Right hindlimb (tissue), 1 donor: ENCODE measurements around the gene AK8.

Experiments
- DNase-seq: peaks from one replicate; pipeline ENCODE4 v3.0.0-alpha.2; 2018

Gene AK8

GRCh38 chr9:132887181-132888120 is 9.4 kb upstream of the AK8 start:
- DNase-seq: no peak

DNA sequence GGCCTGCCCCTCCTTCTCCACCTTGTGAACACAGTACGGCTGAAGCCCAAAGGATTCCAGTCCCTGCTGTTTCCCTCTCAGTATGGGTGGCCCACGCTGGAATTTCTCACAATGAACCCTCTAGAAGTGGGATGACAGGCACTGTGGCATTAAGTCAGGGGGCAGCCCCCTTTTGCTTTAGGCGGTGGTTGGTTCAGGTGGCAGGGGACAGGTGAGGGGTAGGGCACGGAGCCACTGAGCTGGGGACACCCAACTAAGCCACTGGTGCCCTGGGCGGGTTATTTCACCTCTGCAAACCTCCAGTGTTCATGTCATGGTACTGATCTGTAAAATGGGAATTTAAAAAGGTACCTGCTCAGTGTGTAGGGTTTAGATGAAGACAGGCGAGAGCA is 8.2 kb upstream of the AK8 start:
- DNase-seq: no peak

- DNase-seq: no peak
Observed at GRCh38 chr9:132885720-132886333, 7.7 kb upstream of the AK8 start.

GRCh38 chr9:132883349-132884294 is 5.5 kb upstream of the AK8 start:
- no peak for DNase-seq

- DNase-seq: no peak
Observed at GRCh38 chr9:132882616-132883015, 4.5 kb upstream of the AK8 start.

GRCh38 chr9:132881826-132882225 is 3.7 kb upstream of the AK8 start:
- no peak for DNase-seq

- DNase-seq: no peak
Observed at GRCh38 chr9:132880324-132880661, 2.2 kb upstream of the AK8 start.

DNA sequence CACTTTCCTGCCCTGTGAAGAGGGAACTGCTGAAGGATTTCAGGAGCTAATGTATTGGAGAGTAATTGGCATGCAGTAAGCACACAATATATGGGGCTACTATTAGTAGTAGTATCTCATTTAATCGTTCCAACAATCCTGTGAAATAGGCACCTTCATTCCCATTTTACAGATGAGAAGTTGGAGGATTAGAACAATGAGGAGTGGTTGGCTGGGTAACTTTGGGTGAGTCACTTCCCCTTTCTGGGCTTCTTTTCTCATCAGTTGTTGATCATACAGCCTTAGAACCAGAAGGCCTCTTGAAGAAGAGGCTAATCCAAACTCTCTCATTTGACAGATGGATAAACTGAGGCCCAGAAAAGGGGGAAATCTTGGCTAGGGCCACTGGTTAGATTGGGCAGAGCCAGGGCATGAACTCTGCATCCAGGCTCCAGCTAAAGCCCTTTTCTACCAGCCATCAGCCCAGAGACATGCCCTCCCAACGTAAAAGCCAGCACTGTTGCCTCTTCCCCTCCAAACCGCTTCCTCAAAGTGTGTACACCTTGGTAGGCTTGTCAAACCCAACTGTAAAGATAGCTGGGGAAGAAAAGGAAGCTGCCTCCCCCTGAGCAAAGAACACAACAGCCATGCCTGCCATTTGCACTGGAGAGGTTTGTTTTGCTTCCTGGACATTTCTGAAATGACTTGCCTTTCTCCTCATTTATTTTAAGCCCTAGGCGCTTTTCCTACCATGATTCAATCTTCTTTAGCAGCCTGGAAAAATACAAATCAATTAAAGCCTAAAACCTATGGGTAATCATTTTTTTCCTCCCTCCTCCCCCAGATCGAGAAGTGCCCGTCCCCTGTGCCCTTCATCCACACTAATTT is 1.6 kb upstream of the AK8 start:
- DNase-seq: no peak

DNA sequence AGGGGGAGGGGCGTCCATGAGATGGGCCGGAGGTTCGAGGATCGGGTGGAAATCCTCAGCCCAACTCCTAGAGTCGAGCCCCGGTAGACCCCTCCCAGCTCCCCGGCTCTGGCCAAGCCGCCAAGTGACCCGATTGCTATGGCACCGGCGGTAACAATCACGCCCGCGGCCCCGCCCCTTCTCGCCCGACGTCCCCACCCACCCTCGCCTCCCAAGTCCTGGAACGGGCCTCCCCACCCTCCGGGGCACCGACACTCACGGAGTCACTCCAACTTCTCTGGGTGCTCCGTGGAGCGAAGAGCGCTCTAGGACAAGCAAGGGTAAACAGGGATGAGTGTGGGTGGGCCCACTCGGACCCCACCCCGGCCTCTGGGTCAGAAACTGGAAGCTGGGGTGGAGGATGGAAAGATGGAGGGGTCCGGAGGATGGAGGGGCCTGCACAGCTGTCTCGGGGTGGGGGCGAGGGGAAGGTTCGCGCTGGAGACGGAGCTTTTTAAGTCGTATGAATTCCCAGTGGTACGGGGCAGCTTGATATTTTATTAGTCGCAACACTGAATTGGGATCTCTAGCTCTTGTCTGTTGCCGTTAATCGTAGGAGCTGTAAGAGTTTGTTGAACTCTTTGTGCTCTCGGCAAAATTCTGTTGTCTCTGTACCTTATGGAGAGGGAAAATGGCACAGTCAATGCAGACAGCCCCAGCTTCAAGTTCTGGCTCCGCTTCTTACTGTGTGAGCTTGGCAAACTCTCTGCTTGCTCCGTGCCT is 792 bp upstream of the AK8 start, which contains the start of gene SPACA9:
SPACA9 (plus strand) TSS at position 204 of the 762 bp plus-strand sequence. CDS start 5,050 bp downstream, outside the sequence.
- peak; percentile 85 for DNase-seq

DNA sequence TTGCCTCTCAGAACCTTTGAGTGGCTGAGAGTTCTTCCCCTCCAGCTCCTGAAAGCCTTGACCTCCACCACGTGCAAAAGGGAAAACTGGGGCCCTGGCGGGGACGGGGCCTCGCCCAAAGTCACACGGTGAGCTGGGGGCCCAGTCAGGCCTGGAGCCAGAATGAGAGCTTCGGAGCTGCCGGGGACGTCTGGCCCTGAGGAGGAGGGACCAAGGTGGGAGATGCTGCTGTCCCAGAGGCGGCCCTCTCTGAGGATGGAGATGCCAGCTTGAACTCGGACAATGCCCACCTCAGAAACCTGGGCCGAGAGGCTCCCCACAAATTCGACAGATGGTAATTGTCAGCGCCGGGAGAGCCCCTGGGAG is 643 bp downstream of the AK8 start:
- no peak for DNase-seq

GRCh38 chr9:132876849-132877248 is 1.2 kb downstream of the AK8 start:
- DNase-seq: no peak

DNA sequence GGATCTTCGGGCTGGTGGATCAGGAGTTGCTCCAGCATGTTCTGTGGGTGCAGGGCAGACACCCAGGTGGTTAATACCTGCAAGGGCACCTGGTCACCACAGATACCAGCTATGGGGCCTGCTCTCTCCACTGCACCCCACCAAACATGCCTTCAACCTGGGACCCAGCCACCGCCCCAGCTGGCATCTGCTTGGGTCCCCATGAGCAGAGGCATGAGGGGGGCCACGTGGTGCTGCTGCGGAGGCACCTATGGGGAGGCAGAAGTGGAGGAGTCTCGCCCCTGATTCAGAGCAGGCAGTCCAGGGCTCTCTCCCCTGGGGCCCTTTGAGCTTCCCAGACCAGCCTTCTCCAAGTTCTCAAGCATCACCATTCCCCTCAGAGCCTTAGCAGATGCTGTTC is 2.9 kb downstream of the AK8 start:
- no peak for DNase-seq

- DNase-seq: no peak
Observed at GRCh38 chr9:132873403-132873802, 4.7 kb downstream of the AK8 start.

DNA sequence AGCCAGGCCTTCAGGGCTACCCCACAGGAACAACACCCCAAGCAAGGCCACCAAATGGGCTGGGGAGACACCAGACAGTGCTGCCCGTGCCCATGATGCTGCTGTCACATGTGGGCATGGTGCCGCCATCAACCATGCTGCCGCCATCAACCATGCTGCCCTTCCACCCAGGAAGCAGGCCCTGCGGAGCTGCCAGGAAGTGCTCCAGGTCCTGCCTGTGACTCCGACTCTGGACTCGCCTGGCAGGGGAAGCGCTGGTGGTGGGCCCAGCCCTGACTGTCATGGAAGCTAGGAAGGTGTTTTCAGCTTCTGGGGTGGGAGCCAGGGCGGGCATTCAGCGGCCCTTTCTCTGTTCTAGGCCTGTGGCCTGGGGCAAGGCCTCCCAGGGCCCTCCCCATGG is 8.8 kb downstream of the AK8 start:
- no peak for DNase-seq

- DNase-seq: no peak
Observed at GRCh38 chr9:132866898-132867297, 11.2 kb downstream of the AK8 start.

DNA sequence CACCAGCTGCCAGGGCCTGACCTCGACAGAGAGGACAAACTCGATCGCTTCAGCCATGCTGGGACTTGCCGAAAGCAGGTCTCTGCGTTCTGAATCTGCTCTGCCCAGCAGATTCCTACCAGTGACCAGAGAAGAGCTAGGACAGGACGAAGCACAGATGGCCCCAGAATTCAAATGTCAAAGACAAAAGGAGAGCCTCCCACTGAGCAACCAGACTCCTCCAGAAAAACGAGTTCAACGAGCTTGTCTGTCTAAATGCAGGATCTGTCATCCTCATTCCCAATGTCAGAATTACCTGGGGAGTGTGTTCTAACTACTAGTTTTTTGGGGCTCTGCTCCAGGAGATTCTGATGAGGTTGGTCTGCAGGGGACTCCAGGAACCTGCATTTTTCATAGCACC is 13.4 kb downstream of the AK8 start:
- no peak for DNase-seq

DNA sequence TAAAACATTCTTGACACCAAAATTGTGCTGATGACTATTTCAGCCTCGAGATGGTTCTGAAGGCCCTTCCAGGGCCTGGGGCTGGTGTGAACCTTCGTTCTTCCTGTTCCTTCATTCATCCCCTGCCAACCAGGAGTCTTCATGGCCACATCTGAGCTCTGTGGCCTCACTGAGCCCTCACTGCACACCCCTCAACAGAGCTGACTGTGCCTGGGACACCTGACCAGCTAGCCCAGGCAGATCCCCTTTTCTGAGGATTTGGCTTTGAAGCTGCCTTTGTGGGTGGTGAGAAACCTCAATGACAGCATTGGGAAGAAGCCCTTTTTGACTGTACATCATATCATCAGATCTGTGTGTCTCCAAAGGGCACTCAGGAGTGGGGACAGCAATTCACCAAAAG is 13.8 kb downstream of the AK8 start:
- no peak for DNase-seq

- DNase-seq: no peak
Observed at GRCh38 chr9:132863096-132863495, 15.0 kb downstream of the AK8 start.

DNA sequence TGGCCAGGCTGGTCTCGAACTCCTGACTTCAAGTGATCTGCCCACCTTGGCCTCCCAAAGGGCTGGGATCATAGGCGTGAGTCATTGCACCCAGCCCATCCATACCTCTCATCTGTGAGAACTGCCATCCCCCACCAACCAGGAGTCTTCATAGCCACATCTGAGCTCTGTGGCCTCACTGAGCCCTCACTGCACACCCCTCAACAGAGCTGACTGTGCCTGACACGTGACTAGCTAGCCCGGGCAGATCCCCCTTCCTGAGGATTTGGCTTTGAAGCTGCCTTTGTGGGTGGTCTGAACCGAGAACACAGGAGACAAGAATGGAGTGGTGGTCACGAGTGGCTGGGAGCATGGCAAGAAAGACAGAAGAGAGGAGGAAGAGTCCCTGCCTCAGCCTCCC is 15.6 kb downstream of the AK8 start:
- no peak for DNase-seq

DNA sequence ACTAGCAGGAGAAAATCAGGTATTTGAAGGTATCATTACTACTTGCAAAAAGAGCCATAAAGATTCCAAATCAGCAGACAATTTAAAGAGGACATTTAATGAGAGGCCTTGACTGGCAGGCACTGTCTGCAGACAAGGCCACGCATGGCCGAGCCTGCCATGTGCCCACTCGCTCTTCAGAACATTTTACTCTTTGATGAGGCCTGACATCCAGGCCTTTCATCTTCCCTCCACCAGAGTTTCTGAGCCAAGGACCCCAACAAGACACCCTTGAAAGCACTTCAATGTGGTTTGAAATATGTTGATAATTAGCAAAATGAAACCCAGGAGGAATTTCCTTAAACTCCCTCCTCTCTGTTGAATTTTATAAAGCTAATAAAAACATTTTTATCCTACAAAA is 16.4 kb downstream of the AK8 start:
- DNase-seq: no peak

- no peak for DNase-seq
Observed at GRCh38 chr9:132858751-132859150, 19.3 kb downstream of the AK8 start.
